GM19193 (cell line): ENCODE data around the gene NDUFA13.

Experiments used
- POLR2A ChIP-seq: IDR thresholded peaks from 4 replicates; pipeline ENCODE4 v1.6.1; 2011; ENCODE audit not compliant: insufficient read depth, insufficient read length; ENCODE audit errors: extremely low read depth

NDUFA13 gene

DNA sequence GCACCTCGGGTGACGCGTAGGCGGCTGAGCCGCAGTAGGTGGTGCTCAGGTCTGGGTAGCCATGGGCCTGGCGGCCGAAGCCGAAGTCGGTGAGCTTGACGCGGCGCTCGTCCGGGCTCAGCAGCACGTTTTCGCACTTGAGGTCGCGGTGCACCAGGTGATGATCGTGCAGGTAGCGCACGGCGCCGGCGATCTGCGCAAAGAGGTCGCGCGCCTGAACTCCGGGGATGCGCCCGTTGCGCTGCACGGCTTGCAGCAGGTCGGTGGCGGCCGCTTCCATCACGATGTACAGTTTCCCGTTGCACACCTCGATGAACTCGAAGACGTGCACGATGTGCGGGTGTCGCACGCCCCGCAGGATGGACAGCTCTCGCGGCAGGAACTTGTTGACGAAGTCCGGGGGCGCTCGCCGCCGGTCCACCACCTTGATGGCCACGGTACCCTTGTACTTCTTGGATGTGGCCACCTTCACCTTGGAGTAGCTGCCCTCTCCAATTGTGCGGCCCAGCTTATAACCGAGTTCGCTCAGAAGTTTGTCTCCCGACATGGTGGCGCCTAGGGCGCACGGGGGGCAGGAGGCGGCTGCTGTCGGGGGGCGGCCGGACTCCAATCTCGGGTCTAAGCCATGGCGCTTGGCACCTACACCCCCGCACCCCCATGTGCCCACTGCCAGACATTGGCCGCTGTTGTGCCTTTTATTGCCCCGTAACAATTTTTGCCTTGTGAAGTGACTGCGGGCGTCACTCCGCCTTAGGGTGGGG is 964 bp upstream of the NDUFA13 start, which contains the start of gene TSSK6:
TSS of gene TSSK6 (minus strand) at position 668 of the 761 bp plus-strand sequence. CDS start at position 547, 121 bp downstream.
- TF ChIP-seq POLR2A, result no peak

- no peak for TF ChIP-seq POLR2A
Observed at GRCh38 chr19:19517235-19517619, 1.2 kb downstream of the NDUFA13 start.

GRCh38 chr19:19520989-19521388 is 5.0 kb downstream of the NDUFA13 start:
- TF ChIP-seq POLR2A, result no peak

DNA sequence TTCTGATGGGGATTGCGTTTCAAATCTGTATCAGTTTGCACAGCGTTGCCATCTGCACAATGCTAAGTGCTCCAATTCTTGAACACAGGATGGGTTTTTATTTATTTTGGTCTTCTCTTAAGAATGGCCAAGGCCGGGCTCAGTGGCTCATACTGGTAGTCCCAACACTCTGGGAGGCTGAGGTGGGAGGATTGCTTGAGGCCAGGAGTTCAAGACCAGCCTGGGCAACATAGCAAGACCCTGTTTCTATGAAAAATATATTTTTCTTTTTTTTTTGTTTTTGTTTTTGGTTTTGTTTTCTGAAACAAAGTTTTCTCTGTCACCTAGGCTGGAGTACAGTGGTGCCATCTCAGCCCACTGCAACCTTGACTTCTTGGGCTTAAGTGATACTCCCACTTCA is 7.2 kb downstream of the NDUFA13 start:
- TF ChIP-seq POLR2A, result no peak

DNA sequence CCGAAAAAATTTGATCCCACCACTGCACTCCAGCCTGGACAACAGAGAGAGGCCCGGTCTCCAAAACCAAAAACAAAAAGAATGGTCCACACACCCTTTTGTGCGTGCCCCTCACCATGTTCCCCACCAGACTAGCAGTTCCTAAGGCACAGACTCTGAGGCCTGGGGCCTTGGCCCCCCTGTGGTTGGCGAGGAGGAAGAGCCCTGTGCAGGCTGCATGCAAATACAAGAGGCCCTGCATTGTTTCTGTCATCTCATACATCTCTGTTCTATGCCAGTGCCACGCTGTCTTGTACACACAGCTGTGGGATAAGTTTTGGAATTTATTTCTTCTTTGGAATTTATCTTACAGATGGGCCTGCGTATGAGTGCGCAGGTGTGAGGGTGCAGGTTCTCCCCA is 8.0 kb downstream of the NDUFA13 start:
- TF ChIP-seq POLR2A, result no peak

DNA sequence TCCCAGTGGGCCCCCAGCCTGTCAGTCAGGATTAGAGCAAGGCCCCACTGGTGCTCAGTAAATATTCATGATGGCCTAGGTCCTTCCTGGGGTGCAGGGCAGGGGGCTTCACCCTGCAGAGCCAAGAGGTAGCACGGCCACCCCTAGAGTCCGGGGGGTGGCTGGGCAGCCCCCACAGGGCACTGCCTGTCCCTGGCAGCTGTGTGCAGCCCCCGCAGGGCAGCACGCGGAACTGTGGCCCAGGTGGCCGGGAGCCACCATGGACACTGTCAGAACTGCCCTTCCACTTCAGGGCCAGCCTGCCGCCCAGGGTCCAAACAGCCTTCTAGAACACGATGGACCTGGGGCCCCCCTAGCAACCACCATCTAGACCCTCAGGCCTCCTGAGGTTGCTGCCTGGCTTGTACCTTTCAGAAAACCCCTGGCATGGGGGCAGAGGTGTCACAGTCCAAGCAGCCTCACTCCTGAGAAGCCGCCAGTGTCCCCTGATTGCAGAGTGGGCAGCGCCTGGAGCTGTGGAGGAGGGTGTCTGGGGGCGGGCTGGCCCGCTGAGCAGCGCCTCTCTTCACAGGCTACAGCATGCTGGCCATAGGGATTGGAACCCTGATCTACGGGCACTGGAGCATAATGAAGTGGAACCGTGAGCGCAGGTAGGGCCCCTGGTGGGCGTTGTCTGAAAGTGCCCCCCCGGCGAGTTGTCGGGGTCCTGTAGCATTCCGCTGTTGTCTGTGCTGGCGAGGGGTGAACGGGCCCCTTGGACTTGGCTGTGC is 9.8 kb downstream of the NDUFA13 start:
- TF ChIP-seq POLR2A, result no peak

DNA sequence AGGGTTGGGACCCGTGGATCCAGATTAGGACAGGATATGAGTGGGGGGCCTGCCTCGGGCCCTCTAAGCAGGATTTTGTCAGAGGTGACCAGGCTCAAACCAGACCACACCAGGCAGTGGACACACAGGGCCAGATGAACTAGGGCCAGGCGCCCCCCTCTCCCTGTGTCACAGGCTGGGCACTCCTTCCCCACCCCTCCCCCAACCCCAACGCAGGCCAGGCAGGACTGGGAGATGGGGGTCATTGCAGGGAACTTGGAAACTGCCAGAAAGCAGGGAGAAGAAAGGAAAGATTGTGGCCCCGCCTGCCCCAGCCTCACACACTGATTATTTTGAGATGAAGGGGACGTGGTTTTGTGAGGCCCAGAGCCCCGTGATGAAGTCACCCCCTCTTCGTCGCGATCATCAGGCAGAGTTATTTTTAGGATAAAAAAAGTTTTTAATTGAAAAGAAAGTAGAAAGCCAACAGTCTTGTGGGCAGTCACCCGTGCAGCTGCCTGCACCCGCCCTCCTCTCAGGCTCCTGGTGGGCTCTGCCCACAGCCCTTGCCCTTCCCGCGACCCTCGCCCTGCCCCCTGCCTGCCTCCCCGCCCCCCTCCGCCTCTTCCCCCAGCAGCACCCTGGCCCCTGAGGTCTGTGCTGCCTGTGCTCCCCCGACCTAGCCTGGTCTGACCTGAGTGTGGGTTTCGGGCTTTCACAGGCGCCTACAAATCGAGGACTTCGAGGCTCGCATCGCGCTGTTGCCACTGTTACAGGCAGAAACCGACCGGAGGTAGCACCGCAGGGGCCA is 10.8 kb downstream of the NDUFA13 start:
- TF ChIP-seq POLR2A, result no peak

GRCh38 chr19:19527371-19527656 is 11.3 kb downstream of the NDUFA13 start:
- no peak for TF ChIP-seq POLR2A

- no peak for TF ChIP-seq POLR2A
Observed at GRCh38 chr19:19527674-19528625, 11.9 kb downstream of the NDUFA13 start.

DNA sequence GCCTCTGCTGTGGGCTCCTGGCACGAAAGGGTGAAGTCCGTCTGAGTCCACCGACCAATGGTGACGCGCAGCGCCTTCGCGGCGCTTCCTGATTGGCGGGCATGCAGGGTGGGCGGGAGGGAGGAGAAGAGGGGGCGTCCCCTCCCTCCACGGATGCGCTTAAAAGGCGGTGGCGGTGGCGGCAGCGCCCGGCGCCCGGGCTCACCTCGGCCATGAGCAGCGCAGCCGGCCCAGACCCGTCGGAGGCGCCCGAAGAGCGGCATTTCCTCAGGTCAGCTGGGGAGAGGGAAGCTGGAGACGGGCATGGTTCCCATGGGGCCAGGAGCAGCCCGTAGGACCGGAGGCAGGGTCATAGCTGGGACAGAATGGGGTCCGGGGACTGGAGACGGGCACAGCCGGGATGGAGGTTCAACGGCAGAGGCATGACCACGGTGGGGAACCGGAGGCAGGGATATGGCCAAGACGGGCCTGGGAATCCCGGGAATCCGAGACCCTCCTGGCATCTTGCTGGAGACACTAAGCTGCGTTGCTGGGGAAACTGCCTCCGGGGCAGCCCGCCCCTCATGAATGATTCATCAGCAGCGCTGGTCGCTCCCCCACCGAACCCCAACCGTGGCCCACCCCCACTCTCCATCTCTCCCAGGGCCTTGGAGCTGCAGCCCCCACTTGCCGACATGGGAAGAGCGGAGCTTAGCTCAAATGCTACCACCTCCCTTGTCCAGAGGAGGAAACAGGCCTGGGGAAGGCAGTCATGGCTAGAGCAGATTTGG is 12.9 kb downstream of the NDUFA13 start, which contains the start of gene YJEFN3:
TSS of gene YJEFN3 (plus strand) at position 191 of the 770 bp plus-strand sequence. CDS start at position 213, 22 bp downstream.
- TF ChIP-seq POLR2A, result no peak

GRCh38 chr19:19529783-19530422 is 13.9 kb downstream of the NDUFA13 start:
- no peak for TF ChIP-seq POLR2A

DNA sequence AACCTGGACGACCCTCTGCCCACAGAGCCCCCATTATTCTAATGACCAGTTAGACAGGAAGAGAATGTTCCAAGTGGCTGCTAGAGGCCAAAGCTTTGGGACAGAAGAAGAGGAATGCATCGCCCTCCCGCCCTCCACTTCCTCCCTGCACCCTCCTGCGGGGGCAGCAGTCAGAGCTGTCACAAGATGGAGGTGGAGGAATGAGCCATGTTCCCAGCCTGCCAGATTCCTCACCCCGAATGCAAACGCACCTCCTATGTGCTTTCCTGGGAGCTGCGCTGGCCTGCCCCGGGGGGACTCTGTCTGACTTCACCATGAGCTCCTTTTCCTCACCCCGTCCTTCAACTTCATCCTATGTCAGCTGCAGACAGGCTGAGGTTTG is 14.4 kb downstream of the NDUFA13 start:
- TF ChIP-seq POLR2A, result no peak

DNA sequence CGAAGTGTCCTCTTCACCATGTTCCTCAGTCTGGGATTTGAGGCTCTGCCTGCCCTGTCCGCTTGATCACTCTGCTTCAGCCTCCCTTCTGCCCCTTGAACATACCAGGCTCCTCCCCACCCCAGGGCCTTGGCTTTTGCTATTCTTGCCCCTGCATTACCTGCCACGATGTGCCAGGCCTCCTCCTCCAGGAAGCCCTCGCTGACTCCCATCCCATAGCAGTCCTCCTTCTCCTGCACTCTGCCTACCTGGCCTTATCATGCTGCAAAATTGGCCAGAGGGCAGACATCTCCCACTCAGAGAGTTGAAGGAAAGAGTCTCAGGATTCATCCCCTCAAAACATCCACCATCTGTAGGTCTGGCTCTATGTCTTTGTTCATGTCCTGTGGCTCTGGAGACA is 14.9 kb downstream of the NDUFA13 start:
- TF ChIP-seq POLR2A, result no peak
